GM12801 (cell line): ENCODE results near the gene C1QTNF8.

Experiments
- TF ChIP-seq, protein P1 (sequence below): IDR thresholded peaks from one replicate; pipeline ENCODE4 v1.5.1; 2011; ENCODE audit warnings: control low read depth; ENCODE audit not compliant: insufficient read length; ENCODE audit errors: extremely low read depth

C1QTNF8 gene

DNA sequence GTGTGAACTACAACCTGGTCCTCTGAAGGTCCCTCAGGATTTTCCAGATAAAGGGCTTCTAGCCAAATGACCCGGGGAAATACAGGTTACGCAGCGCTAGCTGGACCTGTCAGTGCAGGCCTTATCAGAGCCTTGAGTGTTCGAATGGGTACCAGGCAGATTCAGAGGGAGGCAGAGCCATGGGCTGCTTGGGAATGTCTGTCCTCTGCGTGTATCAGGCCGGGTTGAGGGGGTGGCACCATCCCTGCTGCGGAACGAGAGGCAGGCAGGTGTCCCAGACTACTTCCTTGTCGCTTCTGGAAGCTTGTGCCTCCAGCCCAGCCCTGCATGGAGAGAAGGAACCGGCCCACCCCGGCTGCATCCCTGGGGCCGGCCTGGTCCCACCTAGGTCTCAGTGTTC is 57.1 kb downstream of the C1QTNF8 start:
- TF ChIP-seq, protein P1, sequence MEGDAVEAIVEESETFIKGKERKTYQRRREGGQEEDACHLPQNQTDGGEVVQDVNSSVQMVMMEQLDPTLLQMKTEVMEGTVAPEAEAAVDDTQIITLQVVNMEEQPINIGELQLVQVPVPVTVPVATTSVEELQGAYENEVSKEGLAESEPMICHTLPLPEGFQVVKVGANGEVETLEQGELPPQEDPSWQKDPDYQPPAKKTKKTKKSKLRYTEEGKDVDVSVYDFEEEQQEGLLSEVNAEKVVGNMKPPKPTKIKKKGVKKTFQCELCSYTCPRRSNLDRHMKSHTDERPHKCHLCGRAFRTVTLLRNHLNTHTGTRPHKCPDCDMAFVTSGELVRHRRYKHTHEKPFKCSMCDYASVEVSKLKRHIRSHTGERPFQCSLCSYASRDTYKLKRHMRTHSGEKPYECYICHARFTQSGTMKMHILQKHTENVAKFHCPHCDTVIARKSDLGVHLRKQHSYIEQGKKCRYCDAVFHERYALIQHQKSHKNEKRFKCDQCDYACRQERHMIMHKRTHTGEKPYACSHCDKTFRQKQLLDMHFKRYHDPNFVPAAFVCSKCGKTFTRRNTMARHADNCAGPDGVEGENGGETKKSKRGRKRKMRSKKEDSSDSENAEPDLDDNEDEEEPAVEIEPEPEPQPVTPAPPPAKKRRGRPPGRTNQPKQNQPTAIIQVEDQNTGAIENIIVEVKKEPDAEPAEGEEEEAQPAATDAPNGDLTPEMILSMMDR: no peak
